B cell (primary cell): Measurements from ENCODE around the gene GFPT1. TPM values are rescaled to one million over a fixed set of nuclear protein-coding genes. Genes with fewer than 3 reads are reported as not detected.

Source experiments
- ATAC-seq: fragments of 200-7000 bp; cut with Tn5 transposase; one replicate; pipeline ENCODE4 v1.10.0; 2021; ENCODE audit warnings: low read depth, mild to moderate bottlenecking, moderate number of reproducible peaks, moderate library complexity
- CTCF ChIA-PET: fragments of 350-600 bp; sonication (Branson Sonifier 250); formaldehyde crosslinking; loops from one replicate; lab custom pipeline; 2021; ENCODE audit warnings: antibody characterized with exemption, inconsistent platforms; lab: Charles Lee
- POLR2A ChIA-PET: fragments of 350-600 bp; sonication (Branson Sonifier 250); formaldehyde crosslinking; loops from one replicate; lab custom pipeline; 2021; ENCODE audit warnings: antibody characterized with exemption; lab: Charles Lee
- DNase-seq: peaks from one replicate; pipeline ENCODE4 v3.0.0; 2013
- H2AFZ ChIP-seq: 2 replicates; pipeline ENCODE4 v1.6.1; 2012; ENCODE audit warnings: mild to moderate bottlenecking, low read depth, low read length; ENCODE audit not compliant: insufficient read depth, poor library complexity, severe bottlenecking
- H3K27ac ChIP-seq, 2 donors: 1 replicate in 1 of 2; 2 replicates in 1 of 2; pipeline ENCODE4 v1.5.1; 2012 to 2013; ENCODE audit warnings: low read length in 2 of 2, mild to moderate bottlenecking in 2 of 2, moderate library complexity in 1 of 2
- H3K27me3 ChIP-seq, 4 experiments: fragments of 200-600 bp in 1 of 4; sonication (generic) in 1 of 4; replicated peaks in 1 of 4; 1 replicate in 2 of 4; 2 replicates in 2 of 4; pipeline versions ENCODE4 v1.6.1 to v1.7.0; 2013 to 2016; ENCODE audit warnings: low read length in 3 of 4, mild to moderate bottlenecking in 2 of 4, mixed read lengths in 1 of 4, moderate library complexity in 1 of 4; ENCODE audit not compliant: insufficient read depth in 4 of 4, control insufficient read depth in 3 of 4; ENCODE audit errors: control extremely low read depth in 1 of 4
- H3K36me3 ChIP-seq, 2 experiments: replicated peaks in 1 of 2; 1 replicate in 1 of 2; 2 replicates in 1 of 2; pipeline versions ENCODE4 v1.6.1 to v1.7.1; 2013; ENCODE audit warnings: low read length in 1 of 2; ENCODE audit not compliant: insufficient read depth in 2 of 2, control insufficient read depth in 1 of 2; ENCODE audit errors: control extremely low read depth in 1 of 2, extremely low read depth in 1 of 2
- H3K4me1 ChIP-seq, 2 donors: fragments of 200-600 bp in 1 of 2; sonication (generic) in 1 of 2; 1 replicate in 1 of 2; 2 replicates in 1 of 2; pipeline versions ENCODE4 v1.5.1 to v1.6.1; 2013 to 2017; ENCODE audit warnings: low read length in 2 of 2; ENCODE audit not compliant: control insufficient read depth in 2 of 2, insufficient read depth in 2 of 2
- H3K4me2 ChIP-seq: replicated peaks from 2 replicates; pipeline ENCODE3; 2012; ENCODE audit warnings: mild to moderate bottlenecking, low read depth, low read length; ENCODE audit not compliant: poor library complexity, severe bottlenecking
- H3K4me3 ChIP-seq, 5 experiments: fragments of 200-600 bp in 1 of 5; sonication (generic) in 1 of 5; 1 replicate in 3 of 5; 2 replicates in 2 of 5; pipeline versions ENCODE4 v1.5.1 to v1.7.0; 2011 to 2016; ENCODE audit warnings: low read length in 4 of 5, mild to moderate bottlenecking in 4 of 5, low read depth in 2 of 5, control low read depth in 1 of 5, moderate library complexity in 1 of 5; ENCODE audit not compliant: insufficient read depth in 1 of 5; ENCODE audit errors: control extremely low read depth in 1 of 5, extremely low read depth in 1 of 5
- H3K79me2 ChIP-seq: fragments of 200-600 bp; sonication (generic); one replicate; pipeline ENCODE4 v1.6.0; 2016; ENCODE audit warnings: low read length; ENCODE audit not compliant: control insufficient read depth, insufficient read depth
- H3K9ac ChIP-seq: fragments of 200-600 bp; sonication (generic); 2 replicates; pipeline ENCODE4 v1.6.1; 2017; ENCODE audit warnings: mild to moderate bottlenecking, low read length, moderate library complexity
- H3K9me3 ChIP-seq, 3 donors: one replicate each; pipeline versions ENCODE4 v1.6.1 to v1.7.1; 2013; ENCODE audit warnings: low read length in 2 of 3; ENCODE audit not compliant: control insufficient read depth in 2 of 3, insufficient read depth in 1 of 3; ENCODE audit errors: control extremely low read depth in 1 of 3
- H4K20me1 ChIP-seq: 2 replicates; pipeline ENCODE4 v1.6.0; 2012; ENCODE audit warnings: mild to moderate bottlenecking, low read length; ENCODE audit not compliant: insufficient read depth, control insufficient read depth, poor library complexity, severe bottlenecking
- H3K27ac Mint-ChIP-seq: one replicate; pipeline ENCODE4 v1.8.0; 2021; ENCODE audit warnings: mixed read lengths
- H3K27me3 Mint-ChIP-seq: one replicate; pipeline ENCODE4 v1.8.0; 2021; ENCODE audit warnings: mixed read lengths
- H3K4me1 Mint-ChIP-seq: one replicate; pipeline ENCODE4 v1.8.0; 2021; ENCODE audit warnings: mixed read lengths
- H3K4me3 Mint-ChIP-seq: one replicate; pipeline ENCODE4 v1.8.0; 2021; ENCODE audit warnings: mixed read lengths
- H3K9me3 Mint-ChIP-seq: one replicate; pipeline ENCODE4 v1.8.0; 2022; ENCODE audit warnings: mixed read lengths; ENCODE audit not compliant: insufficient read depth
- EZH2 ChIP-seq: IDR thresholded peaks from 2 replicates; pipeline ENCODE4 v1.6.1; 2012; ENCODE audit warnings: borderline replicate concordance, low read depth, mild to moderate bottlenecking, moderate library complexity, low read length; ENCODE audit not compliant: insufficient read depth, poor library complexity, severe bottlenecking
- WGBS: methylation state at CpG from one replicate; pipeline ENCODE4 v1.1.5; 2013; ENCODE audit warnings: missing lambda C conversion rate; ENCODE audit not compliant: insufficient coverage; 5-methylcytosine and 5-hydroxymethylcytosine counted together
- intact Hi-C: fragments of 100-400 bp; cut with micrococcal nuclease; formaldehyde crosslinking; loops from one replicate; pipeline ENCODE4 v1.10.0; 2022
- polyA plus RNA-seq: library from polyadenylated mRNA; depleted of rRNA; stranded (reverse); fragments of >200 nt; gene quantifications from 2 replicates; pipeline ENCODE4 v1.2.3, GENCODE V29; 2012
- total RNA-seq, 2 donors: library from RNA; stranded (reverse); fragments of 120-200 nt in 1 of 2; gene quantifications; 1 replicate in 1 of 2; 2 replicates in 1 of 2; pipeline versions ENCODE4 v1.2.3 to v1.2.4, GENCODE V29; 2013 to 2022
- TF ChIP-seq, protein P1 (sequence below): fragments of 200-600 bp; IDR thresholded peaks from one replicate; pipeline ENCODE4 v1.8.0; 2022; ENCODE audit warnings: antibody characterized with exemption, mild to moderate bottlenecking

The GFPT1 gene
- total and polyA plus RNA-seq, 2 donors (not counting 1 experiment from before 2014, with no cell fraction given): 2.8 to 18.1 TPM

- intact Hi-C loops: no loop called here
- peaks cover 0 to 7% (median 3%) of the 10 kb centered on the region in 3 donors for H3K9me3 ChIP-seq
- H3K4me1 Mint-ChIP-seq: peaks cover 34% of the 10 kb centered on the region
- no peak for ATAC-seq
- no peak overlapping the region for H3K27ac ChIP-seq
- peaks cover 37% of the 10 kb centered on the region for H3K27me3 Mint-ChIP-seq
- H4K20me1 ChIP-seq: no peaks in the 10 kb centered on the region
- DNase-seq: no peak
- H2AFZ ChIP-seq: no peak overlapping the region
- no peak overlapping the region for H3K9ac ChIP-seq
- TF ChIP-seq EZH2: no peak
- TF ChIP-seq, protein P1, sequence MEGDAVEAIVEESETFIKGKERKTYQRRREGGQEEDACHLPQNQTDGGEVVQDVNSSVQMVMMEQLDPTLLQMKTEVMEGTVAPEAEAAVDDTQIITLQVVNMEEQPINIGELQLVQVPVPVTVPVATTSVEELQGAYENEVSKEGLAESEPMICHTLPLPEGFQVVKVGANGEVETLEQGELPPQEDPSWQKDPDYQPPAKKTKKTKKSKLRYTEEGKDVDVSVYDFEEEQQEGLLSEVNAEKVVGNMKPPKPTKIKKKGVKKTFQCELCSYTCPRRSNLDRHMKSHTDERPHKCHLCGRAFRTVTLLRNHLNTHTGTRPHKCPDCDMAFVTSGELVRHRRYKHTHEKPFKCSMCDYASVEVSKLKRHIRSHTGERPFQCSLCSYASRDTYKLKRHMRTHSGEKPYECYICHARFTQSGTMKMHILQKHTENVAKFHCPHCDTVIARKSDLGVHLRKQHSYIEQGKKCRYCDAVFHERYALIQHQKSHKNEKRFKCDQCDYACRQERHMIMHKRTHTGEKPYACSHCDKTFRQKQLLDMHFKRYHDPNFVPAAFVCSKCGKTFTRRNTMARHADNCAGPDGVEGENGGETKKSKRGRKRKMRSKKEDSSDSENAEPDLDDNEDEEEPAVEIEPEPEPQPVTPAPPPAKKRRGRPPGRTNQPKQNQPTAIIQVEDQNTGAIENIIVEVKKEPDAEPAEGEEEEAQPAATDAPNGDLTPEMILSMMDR: no peak
- no peak overlapping the region for H3K27ac Mint-ChIP-seq
- H3K4me2 ChIP-seq: no peak overlapping the region
- H3K4me3 Mint-ChIP-seq: peak overlapping the region; percentile 23
- peaks cover 19 to 35% of the 10 kb centered on the region in 2 donors for H3K4me1 ChIP-seq
- H3K4me3 ChIP-seq: no peak overlapping the region
- H3K9me3 Mint-ChIP-seq: peaks cover 2% of the 10 kb centered on the region
- H3K36me3 ChIP-seq: no peaks in the 10 kb centered on the region
- no peaks in the 10 kb centered on the region for H3K79me2 ChIP-seq
- WGBS: 83% methylated on average over 12 of the region's 13 CpGs
- ChIA-PET POLR2A (no interaction called here), CTCF (interaction anchor here (0.9 kb wide), 1 partner anchor 22 kb away, joined by 3 read pairs; no protein-coding TSS in a partner anchor)
- H3K27me3 ChIP-seq: peaks cover 0 to 29% (median 15%) of the 10 kb centered on the region in 4 experiments
Measured at GRCh38 chr2:69304656-69305055, 82.4 kb downstream of the GFPT1 start.

- peaks cover 0 to 14% (median 4%) of the 10 kb centered on the region in 4 experiments for H3K27me3 ChIP-seq
- CTCF ChIA-PET: no interaction called here
- no peak overlapping the region for H3K9ac ChIP-seq
- H4K20me1 ChIP-seq: no peaks in the 10 kb centered on the region
- WGBS: 90% methylated on average over 2 of the region's 3 CpGs
- peaks cover 31% of the 10 kb centered on the region for H3K27me3 Mint-ChIP-seq
- H3K27ac Mint-ChIP-seq: no peak overlapping the region
- POLR2A ChIA-PET: no interaction called here
- H3K4me3 Mint-ChIP-seq: no peak overlapping the region
- H3K4me3 ChIP-seq: no peak overlapping the region
- H3K79me2 ChIP-seq: no peaks in the 10 kb centered on the region
- intact Hi-C loops: no loop called here
- H3K4me2 ChIP-seq: no peak overlapping the region
- DNase-seq (no peak), ATAC-seq (no peak)
- no peak for TF ChIP-seq EZH2
- TF ChIP-seq, protein P1: no peak
- no peak overlapping the region for H2AFZ ChIP-seq
- no peak overlapping the region for H3K27ac ChIP-seq
- peaks cover 0 to 7% (median 3%) of the 10 kb centered on the region in 3 donors for H3K9me3 ChIP-seq
- H3K9me3 Mint-ChIP-seq: peaks cover 2% of the 10 kb centered on the region
- no peaks in the 10 kb centered on the region for H3K4me1 Mint-ChIP-seq
- H3K36me3 ChIP-seq: no peaks in the 10 kb centered on the region
- H3K4me1 ChIP-seq: no peaks in the 10 kb centered on the region
Measured at GRCh38 chr2:69300650-69301049, 86.4 kb downstream of the GFPT1 start.
